Cardiac fibroblast (primary cell): ENCODE measurements around the gene P2RX3.
"Not testable (repeated sequence)": the region's sequence is repeated elsewhere in the genome, so short reads cannot be mapped to it uniquely, and the experiment has no call there.

Experiments
- DNase-seq, 2 donors: peaks; one replicate each; pipeline versions ENCODE4 v3.0.0 to v3.0.0-alpha.2; 2010; ENCODE audit warnings: low read depth in 2 of 2
- H3K4me3 ChIP-seq, 2 donors: replicated peaks in 1 of 2; 1 replicate in 1 of 2; 2 replicates in 1 of 2; pipeline ENCODE4 v1.5.1; 2011; ENCODE audit warnings: low read depth in 2 of 2, low read length in 2 of 2, mild to moderate bottlenecking in 2 of 2, moderate library complexity in 1 of 2
- TF ChIP-seq, protein P1 (sequence below): IDR thresholded peaks from one replicate; pipeline ENCODE4 v1.5.1; 2011; ENCODE audit warnings: low read depth, mild to moderate bottlenecking, low read length, inconsistent platforms

Gene P2RX3

GRCh38 chr11:57358543-57358961 lies 20.4 kb downstream of the P2RX3 start:
- peak; percentile 5 to 14 for DNase-seq
- H3K4me3 ChIP-seq, result no peak overlapping the region
- TF ChIP-seq, protein P1, sequence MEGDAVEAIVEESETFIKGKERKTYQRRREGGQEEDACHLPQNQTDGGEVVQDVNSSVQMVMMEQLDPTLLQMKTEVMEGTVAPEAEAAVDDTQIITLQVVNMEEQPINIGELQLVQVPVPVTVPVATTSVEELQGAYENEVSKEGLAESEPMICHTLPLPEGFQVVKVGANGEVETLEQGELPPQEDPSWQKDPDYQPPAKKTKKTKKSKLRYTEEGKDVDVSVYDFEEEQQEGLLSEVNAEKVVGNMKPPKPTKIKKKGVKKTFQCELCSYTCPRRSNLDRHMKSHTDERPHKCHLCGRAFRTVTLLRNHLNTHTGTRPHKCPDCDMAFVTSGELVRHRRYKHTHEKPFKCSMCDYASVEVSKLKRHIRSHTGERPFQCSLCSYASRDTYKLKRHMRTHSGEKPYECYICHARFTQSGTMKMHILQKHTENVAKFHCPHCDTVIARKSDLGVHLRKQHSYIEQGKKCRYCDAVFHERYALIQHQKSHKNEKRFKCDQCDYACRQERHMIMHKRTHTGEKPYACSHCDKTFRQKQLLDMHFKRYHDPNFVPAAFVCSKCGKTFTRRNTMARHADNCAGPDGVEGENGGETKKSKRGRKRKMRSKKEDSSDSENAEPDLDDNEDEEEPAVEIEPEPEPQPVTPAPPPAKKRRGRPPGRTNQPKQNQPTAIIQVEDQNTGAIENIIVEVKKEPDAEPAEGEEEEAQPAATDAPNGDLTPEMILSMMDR, result no peak

- no peak for DNase-seq
- no peak overlapping the region for H3K4me3 ChIP-seq
- TF ChIP-seq, protein P1, result no peak
Observed at GRCh38 chr11:57358991-57359390, 20.8 kb downstream of the P2RX3 start.

DNA sequence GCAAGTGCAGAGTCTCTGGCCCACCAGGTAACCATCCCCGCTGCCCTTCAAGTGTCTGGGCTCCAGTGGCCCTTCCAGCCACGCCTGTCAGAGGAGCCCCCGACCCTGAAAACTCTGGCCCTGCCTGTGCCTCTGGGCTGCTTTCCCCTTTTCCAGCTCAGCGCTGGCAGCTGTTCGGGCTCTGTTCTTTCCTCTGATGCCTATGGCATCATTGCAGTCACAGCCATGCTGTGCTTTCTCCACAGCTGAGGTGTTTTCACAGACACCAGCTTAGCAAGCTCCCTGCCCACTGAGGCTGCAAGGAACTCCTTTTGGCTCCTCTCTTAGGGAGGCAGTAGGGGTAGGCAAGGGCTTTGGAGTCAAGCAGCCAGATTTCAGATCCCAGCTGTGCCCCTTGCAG lies 21.2 kb downstream of the P2RX3 start:
- H3K4me3 ChIP-seq, result no peak overlapping the region
- DNase-seq, result no peak
- TF ChIP-seq, protein P1, result no peak

DNA sequence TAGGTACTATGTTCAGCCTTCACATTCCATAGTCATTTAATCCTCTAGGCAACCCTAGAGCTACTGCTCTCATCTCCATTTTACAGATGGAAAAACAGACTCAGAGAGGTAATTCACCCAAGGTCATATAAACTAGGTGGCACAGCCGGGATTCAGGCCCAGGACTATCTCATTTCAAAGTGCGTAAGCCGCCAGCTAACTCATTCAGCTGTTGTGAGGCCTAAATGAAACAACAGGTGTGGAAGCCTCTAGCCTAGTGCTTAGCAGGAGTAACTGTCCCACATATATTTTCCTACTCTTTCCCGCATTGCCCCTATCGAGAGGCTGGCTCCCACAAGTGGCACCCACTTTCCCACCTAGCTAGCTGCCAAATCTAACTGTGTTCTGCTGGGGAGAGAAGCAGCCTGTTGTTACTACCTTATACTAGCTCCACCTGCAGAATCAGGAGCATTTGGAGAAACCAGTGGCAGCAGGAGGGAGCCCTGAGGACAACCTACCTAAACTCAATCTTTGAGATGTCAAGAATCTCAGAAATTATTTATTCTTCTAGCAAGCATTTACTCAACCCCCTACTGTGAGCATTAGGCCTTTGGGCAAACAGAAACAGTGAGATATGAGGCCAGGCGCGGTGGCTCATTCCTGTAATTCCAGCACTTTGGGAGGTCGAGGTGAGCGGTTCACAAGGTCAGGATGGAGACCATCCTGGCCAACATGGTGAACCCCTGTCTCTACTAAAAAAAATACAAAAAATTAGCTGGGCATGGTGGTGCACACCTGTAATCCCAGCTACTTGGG lies 21.9 kb downstream of the P2RX3 start:
- no peak for DNase-seq
- no peak overlapping the region for H3K4me3 ChIP-seq
- TF ChIP-seq, protein P1, result no peak

GRCh38 chr11:57360991-57361390 lies 22.8 kb downstream of the P2RX3 start:
- TF ChIP-seq, protein P1, result no peak

DNA sequence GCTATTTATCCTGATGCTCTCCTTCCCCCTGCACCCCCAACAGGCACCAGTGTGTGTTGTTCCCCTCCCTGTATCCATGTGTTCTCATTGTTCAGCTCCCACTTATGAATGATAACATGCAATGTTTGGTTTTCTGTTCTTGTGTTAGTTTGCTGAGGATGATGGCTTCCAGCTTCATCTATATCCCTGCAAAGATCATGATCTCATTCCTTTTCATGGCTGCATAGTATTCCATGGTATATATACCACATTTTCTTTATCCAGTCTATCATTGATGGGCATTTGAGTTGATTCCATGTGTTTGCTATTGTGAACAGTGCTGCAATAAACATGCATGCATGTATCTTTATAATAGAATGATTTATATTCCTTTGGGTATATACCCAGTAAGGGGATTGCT lies 23.3 kb downstream of the P2RX3 start:
- H3K4me3 ChIP-seq, DNase-seq: not testable (repeated sequence)

More at GRCh38 chr11:57360991-57361390, 22.8 kb downstream of the P2RX3 start:
- H3K4me3 ChIP-seq, result no peak overlapping the region
- no peak for DNase-seq

DNA sequence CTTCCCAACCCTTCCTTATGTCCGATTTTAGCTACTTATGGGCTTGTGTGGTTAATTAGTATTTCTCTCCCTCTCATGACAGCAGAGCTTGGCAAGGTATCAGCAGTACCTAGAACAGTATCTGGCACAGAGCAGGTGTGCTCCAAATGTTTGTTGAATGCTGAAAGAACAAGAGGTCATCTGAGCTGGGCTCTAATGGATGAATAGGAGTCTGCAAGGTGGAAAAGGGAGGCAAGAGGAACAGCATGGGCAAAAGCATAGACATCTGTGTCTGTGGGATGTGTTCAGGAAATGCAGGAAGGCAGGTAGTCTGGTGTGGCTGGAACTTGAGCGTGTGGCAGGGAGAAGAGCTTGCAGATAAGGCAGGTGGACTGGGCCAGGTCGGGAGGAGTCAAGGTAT lies 23.8 kb downstream of the P2RX3 start:
- no peak overlapping the region for H3K4me3 ChIP-seq
- TF ChIP-seq, protein P1, result no peak
- no peak for DNase-seq
